ENCODE data around the gene MTMR1. TPM values are rescaled to one million over a fixed set of nuclear protein-coding genes. Genes with fewer than 3 reads are reported as not detected.

The MTMR1 gene
- total RNA-seq, 2 experiments from 2014 or later = 33.6 to 34.4 TPM

DNA sequence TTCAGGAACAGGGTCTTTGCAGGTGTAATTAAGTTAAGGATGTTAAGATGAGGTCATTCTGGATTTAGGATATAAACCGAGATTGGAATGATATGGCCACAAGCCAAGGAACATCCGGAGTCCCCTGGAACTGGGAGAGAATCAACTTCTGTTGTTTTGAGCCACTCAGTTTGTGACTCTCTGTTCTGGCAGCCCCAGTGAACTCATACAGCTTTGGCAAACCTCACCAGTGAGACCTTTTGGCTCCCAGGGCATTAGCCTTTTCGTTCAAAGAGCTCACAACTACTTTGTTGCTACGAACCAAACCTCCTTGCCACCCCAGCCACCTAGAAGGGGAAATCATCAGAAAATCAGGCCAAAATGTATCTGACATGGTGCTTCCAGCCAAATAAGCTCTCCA, 80.4 kb downstream of the MTMR1 start:
- TF ChIP-seq, protein P1, sequence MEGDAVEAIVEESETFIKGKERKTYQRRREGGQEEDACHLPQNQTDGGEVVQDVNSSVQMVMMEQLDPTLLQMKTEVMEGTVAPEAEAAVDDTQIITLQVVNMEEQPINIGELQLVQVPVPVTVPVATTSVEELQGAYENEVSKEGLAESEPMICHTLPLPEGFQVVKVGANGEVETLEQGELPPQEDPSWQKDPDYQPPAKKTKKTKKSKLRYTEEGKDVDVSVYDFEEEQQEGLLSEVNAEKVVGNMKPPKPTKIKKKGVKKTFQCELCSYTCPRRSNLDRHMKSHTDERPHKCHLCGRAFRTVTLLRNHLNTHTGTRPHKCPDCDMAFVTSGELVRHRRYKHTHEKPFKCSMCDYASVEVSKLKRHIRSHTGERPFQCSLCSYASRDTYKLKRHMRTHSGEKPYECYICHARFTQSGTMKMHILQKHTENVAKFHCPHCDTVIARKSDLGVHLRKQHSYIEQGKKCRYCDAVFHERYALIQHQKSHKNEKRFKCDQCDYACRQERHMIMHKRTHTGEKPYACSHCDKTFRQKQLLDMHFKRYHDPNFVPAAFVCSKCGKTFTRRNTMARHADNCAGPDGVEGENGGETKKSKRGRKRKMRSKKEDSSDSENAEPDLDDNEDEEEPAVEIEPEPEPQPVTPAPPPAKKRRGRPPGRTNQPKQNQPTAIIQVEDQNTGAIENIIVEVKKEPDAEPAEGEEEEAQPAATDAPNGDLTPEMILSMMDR (IDR thresholded peaks at IDR 0.05) = no peak
- intact Hi-C loops (cut with DNase I, micrococcal nuclease) = loop anchor here in 1 of 2 experiments (5.0 kb wide), 2 partner anchors 589 to 909 kb away; no protein-coding TSS in a partner anchor
- CTCF ChIA-PET = no interaction called here

DNA sequence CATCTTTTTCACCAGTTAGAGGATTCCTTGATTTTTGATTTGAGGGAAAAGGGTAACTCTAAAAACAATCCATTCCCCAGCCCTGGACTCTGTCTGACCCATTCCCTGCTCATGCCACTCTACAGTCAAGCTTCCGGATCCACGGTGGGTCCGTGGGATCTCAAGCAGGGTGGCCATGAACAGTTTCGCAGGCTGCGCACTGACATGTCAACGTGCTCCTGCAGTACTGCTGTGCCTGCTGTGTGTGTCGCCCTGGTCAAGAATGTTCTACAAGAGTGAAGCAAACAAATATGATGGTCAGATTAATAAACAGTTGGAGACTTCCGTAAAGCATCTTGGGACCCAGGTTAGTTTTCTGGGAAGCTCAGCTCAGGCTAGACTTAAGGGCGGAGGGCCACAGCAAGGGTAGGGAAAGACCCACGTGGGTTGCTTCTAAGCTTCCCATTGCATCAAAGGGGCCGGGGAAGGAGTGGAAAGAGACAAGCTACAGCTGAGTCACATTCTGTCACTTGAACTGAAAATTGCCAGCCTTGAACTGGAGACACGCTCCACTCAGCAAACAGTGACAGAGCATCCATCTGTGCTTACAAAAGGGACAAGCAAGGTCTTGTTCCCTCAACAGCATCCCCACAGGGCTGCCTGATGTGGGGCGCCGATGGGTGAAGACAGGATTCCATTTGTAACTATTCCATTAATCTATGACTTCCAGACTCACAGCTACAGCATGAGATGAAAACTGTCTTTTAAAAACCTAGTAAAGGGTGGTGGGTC, 81.8 kb downstream of the MTMR1 start:
- no peaks in the 10 kb centered on the region for H3K9me3 ChIP-seq (ENCODE audit: control insufficient read depth in 1 of 2, insufficient read depth in 1 of 2, low read length in 2 of 2)
- DNase-seq = no peak
- POLR2A ChIA-PET = no interaction called here
- Mint-ChIP-seq H3K9me3 (no peaks in the 10 kb centered on the region), H3K27ac (no peak overlapping the region), H3K4me3 (no peak overlapping the region), H3K27me3 (no peaks in the 10 kb centered on the region), H3K36me3 (ENCODE audit: low read depth) (peaks cover 5% of the 10 kb centered on the region), H3K4me1 (ENCODE audit: low read depth) (no peaks in the 10 kb centered on the region)
- H3K4me3 ChIP-seq (ENCODE audit: low read length) = no peak overlapping the region
- H3K27ac ChIP-seq (ENCODE audit: low read depth in 1 of 2, low read length in 2 of 2) = no peak overlapping the region
- ATAC-seq (ENCODE audit: poor library complexity) = no peak
- CTCF ChIA-PET = no interaction called here
- TF ChIP-seq, protein P1 (IDR thresholded peaks at IDR 0.05) = no peak
- H3K36me3 ChIP-seq (ENCODE audit: insufficient read depth, low read length) = no peaks in the 10 kb centered on the region
- intact Hi-C loops (cut with DNase I, micrococcal nuclease) = loop anchor here in 1 of 2 experiments (5.0 kb wide), 2 partner anchors 587 to 907 kb away; no protein-coding TSS in a partner anchor
- no peaks in the 10 kb centered on the region for H3K27me3 ChIP-seq (ENCODE audit: control insufficient read depth in 1 of 2, insufficient read depth in 2 of 2, low read length in 2 of 2)
- peaks cover 5% of the 10 kb centered on the region for H3K4me1 ChIP-seq (ENCODE audit: insufficient read depth, low read length)

More for the DNA sequence above, 80.4 kb downstream of the MTMR1 start:
- POLR2A ChIA-PET = no interaction called here
- Histone ChIP-seq H3K9me3 (ENCODE audit: control insufficient read depth in 1 of 2, insufficient read depth in 1 of 2, low read length in 2 of 2) (no peaks in the 10 kb centered on the region), H3K36me3 (ENCODE audit: insufficient read depth, low read length) (no peaks in the 10 kb centered on the region), H3K27ac (ENCODE audit: low read depth in 1 of 2, low read length in 2 of 2) (no peak overlapping the region), H3K27me3 (ENCODE audit: control insufficient read depth in 1 of 2, insufficient read depth in 2 of 2, low read length in 2 of 2) (no peaks in the 10 kb centered on the region), H3K4me3 (ENCODE audit: low read length) (no peak overlapping the region), H3K4me1 (ENCODE audit: insufficient read depth, low read length) (peaks cover 5% of the 10 kb centered on the region)
- no peaks in the 10 kb centered on the region for H3K9me3 Mint-ChIP-seq
- no peaks in the 10 kb centered on the region for H3K4me1 Mint-ChIP-seq (ENCODE audit: low read depth)
- H3K36me3 Mint-ChIP-seq (ENCODE audit: low read depth) = peaks cover 5% of the 10 kb centered on the region
- no peak overlapping the region for H3K27ac Mint-ChIP-seq
- no peak for ATAC-seq (ENCODE audit: poor library complexity)
- no peak overlapping the region for H3K4me3 Mint-ChIP-seq
- H3K27me3 Mint-ChIP-seq = no peaks in the 10 kb centered on the region
- no peak for DNase-seq

DNA sequence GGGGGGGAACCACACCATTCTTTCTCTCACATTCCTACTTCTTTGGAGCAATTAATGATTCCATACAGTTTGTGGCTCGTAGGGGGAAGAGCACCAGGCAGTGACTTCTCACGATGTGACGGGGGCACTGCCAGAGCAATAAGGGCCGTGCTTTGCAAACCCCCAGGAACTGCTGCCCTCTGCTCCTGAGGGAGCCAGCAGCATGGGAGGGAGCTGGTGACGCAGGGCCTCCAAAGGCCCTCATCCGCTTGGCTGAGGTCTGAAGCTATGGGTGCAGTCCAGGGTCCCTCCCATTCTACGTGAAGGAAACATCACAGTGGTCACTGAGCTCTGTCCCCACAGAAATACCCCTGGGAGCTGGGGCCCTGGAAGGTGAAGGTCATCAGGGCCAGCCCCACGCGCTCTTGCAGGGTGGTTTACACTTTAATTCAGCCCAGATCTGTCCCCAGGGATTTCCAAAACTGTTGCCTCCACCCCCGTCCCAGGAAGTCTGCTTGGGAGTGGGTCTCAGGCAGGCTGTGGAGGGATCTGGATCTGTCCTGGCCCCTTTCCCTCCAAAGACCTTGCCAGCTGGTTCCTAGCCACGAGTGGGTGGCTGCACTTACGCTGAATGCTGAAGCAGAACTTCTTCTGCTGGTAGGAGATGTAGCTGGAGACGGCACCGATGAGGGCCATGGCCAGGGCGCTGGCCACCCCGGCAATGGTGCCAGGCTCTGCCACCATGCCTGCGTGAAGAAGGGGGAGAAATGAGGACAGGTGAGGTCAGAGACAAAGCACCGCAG, 82.6 kb downstream of the MTMR1 start:
- H3K27me3 Mint-ChIP-seq = no peaks in the 10 kb centered on the region
- Histone ChIP-seq H3K4me3 (ENCODE audit: low read length) (no peak overlapping the region), H3K36me3 (ENCODE audit: insufficient read depth, low read length) (no peaks in the 10 kb centered on the region), H3K4me1 (ENCODE audit: insufficient read depth, low read length) (peaks cover 5% of the 10 kb centered on the region), H3K27ac (ENCODE audit: low read depth in 1 of 2, low read length in 2 of 2) (no peak overlapping the region), H3K9me3 (ENCODE audit: control insufficient read depth in 1 of 2, insufficient read depth in 1 of 2, low read length in 2 of 2) (no peaks in the 10 kb centered on the region), H3K27me3 (ENCODE audit: control insufficient read depth in 1 of 2, insufficient read depth in 2 of 2, low read length in 2 of 2) (no peaks in the 10 kb centered on the region)
- ATAC-seq (ENCODE audit: poor library complexity) (no peak), DNase-seq (no peak)
- POLR2A ChIA-PET = no interaction called here
- CTCF ChIA-PET = no interaction called here
- peaks cover 5% of the 10 kb centered on the region for H3K36me3 Mint-ChIP-seq (ENCODE audit: low read depth)
- H3K9me3 Mint-ChIP-seq = no peaks in the 10 kb centered on the region
- intact Hi-C loops (cut with DNase I, micrococcal nuclease) = no loop called here
- no peaks in the 10 kb centered on the region for H3K4me1 Mint-ChIP-seq (ENCODE audit: low read depth)
- no peak overlapping the region for H3K4me3 Mint-ChIP-seq
- TF ChIP-seq, protein P1 (IDR thresholded peaks at IDR 0.05) = no peak
- H3K27ac Mint-ChIP-seq = no peak overlapping the region

Data from CD4-positive, alpha-beta T cell (primary cell).